ENCODE data around the gene PDE1A. TPM values are rescaled to one million over a fixed set of nuclear protein-coding genes. Genes with fewer than 3 reads are reported as not detected.

PDE1A gene
- total RNA-seq, 1 donor from 2014 or later: 27.8 TPM

DNA sequence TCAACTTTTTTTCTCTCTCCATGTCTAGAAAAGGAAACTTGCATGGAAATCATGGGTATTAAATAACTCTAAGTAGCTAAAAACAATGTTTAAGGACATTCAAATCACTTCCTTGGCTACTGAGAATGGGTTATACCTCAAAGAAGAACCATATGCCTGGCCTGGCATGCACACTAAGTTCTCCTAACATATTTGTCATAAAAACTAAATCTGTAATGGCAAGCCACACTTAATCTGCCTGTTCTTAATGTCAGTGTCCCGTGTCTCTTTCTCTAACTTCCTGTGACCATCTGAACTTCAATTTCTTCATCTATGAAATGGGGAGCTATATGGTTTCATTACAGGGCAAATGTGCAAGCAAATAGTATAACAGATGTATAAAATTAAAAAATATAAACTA, 11.1 kb downstream of the PDE1A start:
- Mint-ChIP-seq H3K4me1 (peaks cover 31% of the 10 kb centered on the region), H3K36me3 (ENCODE audit: low read depth) (peaks cover 3% of the 10 kb centered on the region), H3K9me3 (peaks cover 2% of the 10 kb centered on the region), H3K4me3 (no peak overlapping the region), H3K27me3 (ENCODE audit: low read depth) (no peaks in the 10 kb centered on the region), H3K27ac (ENCODE audit: unreplicated experiment) (no peak overlapping the region)
- no peak for TF ChIP-seq CTCF (conservative IDR thresholded peaks at IDR 0.05)
- DNase-seq (ENCODE audit: low read depth, low spot score): no peak

GRCh38 chr2:182412858-182413257, 14.0 kb downstream of the PDE1A start:
- H3K4me3 Mint-ChIP-seq: no peak overlapping the region
- H3K4me1 Mint-ChIP-seq: peaks cover 20% of the 10 kb centered on the region
- H3K36me3 Mint-ChIP-seq (ENCODE audit: low read depth): no peaks in the 10 kb centered on the region
- H3K27ac Mint-ChIP-seq (ENCODE audit: unreplicated experiment): peak overlapping the region; percentile 4
- TF ChIP-seq CTCF (conservative IDR thresholded peaks at IDR 0.05): no peak
- H3K9me3 Mint-ChIP-seq: peaks cover 2% of the 10 kb centered on the region
- no peaks in the 10 kb centered on the region for H3K27me3 Mint-ChIP-seq (ENCODE audit: low read depth)
- no peak for DNase-seq (ENCODE audit: low read depth, low spot score)

GRCh38 chr2:182410120-182410519, 16.7 kb downstream of the PDE1A start:
- TF ChIP-seq CTCF (conservative IDR thresholded peaks at IDR 0.05): no peak
- DNase-seq (ENCODE audit: low read depth, low spot score): no peak
- no peak overlapping the region for H3K4me3 Mint-ChIP-seq
- no peak overlapping the region for H3K27ac Mint-ChIP-seq (ENCODE audit: unreplicated experiment)
- peaks cover 2% of the 10 kb centered on the region for H3K9me3 Mint-ChIP-seq
- peaks cover 31% of the 10 kb centered on the region for H3K4me1 Mint-ChIP-seq
- no peaks in the 10 kb centered on the region for H3K36me3 Mint-ChIP-seq (ENCODE audit: low read depth)
- H3K27me3 Mint-ChIP-seq (ENCODE audit: low read depth): no peaks in the 10 kb centered on the region

GRCh38 chr2:182406221-182406620, 20.6 kb downstream of the PDE1A start:
- H3K4me1 Mint-ChIP-seq: peaks cover 21% of the 10 kb centered on the region

DNA sequence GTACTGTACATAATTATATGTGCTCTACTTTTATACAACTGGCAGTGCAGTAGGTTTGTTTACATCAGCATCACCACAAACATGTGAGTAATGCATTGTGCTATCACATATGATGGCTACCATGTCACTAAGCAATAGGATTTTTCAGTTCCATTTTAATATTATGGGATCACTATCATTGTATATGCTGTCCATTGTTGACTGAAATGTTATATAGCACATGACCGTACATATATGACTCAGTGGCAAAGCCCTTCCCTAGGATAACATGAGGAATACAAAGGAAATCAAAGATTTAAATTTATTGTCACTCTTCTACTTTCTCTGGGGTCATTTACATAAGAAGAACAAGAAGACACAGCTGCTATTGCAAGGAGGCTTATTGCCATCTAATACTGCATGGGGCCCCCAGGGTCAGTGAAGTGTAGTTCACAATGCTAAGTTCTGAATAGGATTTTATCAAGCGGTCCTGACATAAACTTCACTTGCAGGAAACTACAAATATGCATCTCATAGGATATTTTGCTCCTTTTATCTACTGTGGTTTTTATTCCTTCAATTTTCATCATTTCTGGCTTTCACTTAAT, 21.8 kb downstream of the PDE1A start:
- TF ChIP-seq CTCF (conservative IDR thresholded peaks at IDR 0.05): no peak
- no peaks in the 10 kb centered on the region for H3K27me3 Mint-ChIP-seq (ENCODE audit: low read depth)
- H3K36me3 Mint-ChIP-seq (ENCODE audit: low read depth): peaks cover 4% of the 10 kb centered on the region
- no peak for DNase-seq (ENCODE audit: low read depth, low spot score)
- no peak overlapping the region for H3K4me3 Mint-ChIP-seq
- peaks cover 6% of the 10 kb centered on the region for H3K9me3 Mint-ChIP-seq
- H3K27ac Mint-ChIP-seq (ENCODE audit: unreplicated experiment): no peak overlapping the region
- peaks cover 29% of the 10 kb centered on the region for H3K4me1 Mint-ChIP-seq

More at GRCh38 chr2:182406221-182406620, 20.6 kb downstream of the PDE1A start:
- no peak for TF ChIP-seq CTCF (conservative IDR thresholded peaks at IDR 0.05)
- no peak for DNase-seq (ENCODE audit: low read depth, low spot score)
- peaks cover 7% of the 10 kb centered on the region for H3K9me3 Mint-ChIP-seq
- H3K4me3 Mint-ChIP-seq: no peak overlapping the region
- H3K27me3 Mint-ChIP-seq (ENCODE audit: low read depth): no peaks in the 10 kb centered on the region
- H3K27ac Mint-ChIP-seq (ENCODE audit: unreplicated experiment): no peak overlapping the region
- H3K36me3 Mint-ChIP-seq (ENCODE audit: low read depth): peaks cover 4% of the 10 kb centered on the region

All from neural crest cell (in vitro differentiated cells).